Activated CD4-positive, alpha-beta T cell treated with anti-CD3 and anti-CD28 coated beads, Interleukin-2, Interleukin-6, amounts not matched to agents 100 ng/mL and 50 ng/mL, durations not matched to agents 16 hours and 8 hours (primary cell): ENCODE measurements around the gene ANKRD18B.
A peak's percentile ranks its signal among the peaks of the same experiment; 100 is the strongest.
"Not testable (repeated sequence)": the region's sequence is repeated elsewhere in the genome, so short reads cannot be mapped to it uniquely, and the experiment has no call there.

ENCODE experiments used
- DNase-seq: peaks from one replicate; pipeline ENCODE4 v3.0.0-alpha.2; 2020

ANKRD18B gene

GRCh38 chr9:33535541-33535940 is 11.5 kb downstream of the ANKRD18B start:
- no peak for DNase-seq

- not testable (repeated sequence) for DNase-seq
Measured at GRCh38 chr9:33543463-33543862, 19.4 kb downstream of the ANKRD18B start.

GRCh38 chr9:33545715-33546114 is 21.7 kb downstream of the ANKRD18B start:
- not testable (repeated sequence) for DNase-seq

- not testable (repeated sequence) for DNase-seq
Measured at GRCh38 chr9:33548816-33549215, 24.8 kb downstream of the ANKRD18B start.

DNA sequence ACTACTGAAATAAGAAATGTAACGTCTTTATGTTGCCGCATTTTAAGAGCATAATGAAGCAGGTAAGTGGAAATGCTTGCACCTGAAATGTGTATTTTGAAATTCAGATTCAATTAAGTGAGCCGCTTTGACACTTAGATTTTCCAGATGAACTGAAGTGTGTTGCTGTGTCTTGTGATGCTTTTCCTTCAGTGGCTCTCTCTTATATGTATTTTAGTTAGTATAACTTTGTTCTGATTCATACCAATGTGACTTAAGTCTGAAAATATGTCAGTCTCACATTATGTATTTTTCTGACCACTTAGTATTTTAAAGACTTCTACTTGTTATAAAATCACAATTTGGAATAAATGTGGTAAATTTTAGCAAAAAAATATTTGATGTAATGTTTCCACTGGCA is 25.4 kb downstream of the ANKRD18B start:
- DNase-seq = not testable (repeated sequence)

- not testable (repeated sequence) for DNase-seq
Measured at GRCh38 chr9:33551183-33551582, 27.1 kb downstream of the ANKRD18B start.

DNA sequence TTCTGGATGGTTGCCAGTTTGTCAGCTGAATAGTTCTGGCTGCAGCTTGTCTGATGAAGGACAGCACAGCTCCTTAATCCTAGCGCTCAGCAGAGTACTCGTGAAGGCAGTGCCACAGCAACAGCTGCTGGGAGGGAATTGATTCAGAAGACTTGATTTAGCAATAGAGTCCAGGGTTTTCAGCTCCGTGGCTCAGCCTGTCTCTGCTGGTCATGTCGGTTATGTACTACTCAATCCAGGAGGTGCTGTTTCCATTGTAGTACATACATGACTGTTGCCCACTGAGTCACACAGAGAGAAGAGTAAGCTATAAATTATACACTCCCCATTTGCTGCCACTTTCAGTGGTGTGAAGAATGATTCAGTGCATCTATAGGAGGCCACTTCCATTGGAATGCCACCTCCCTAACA is 28.3 kb downstream of the ANKRD18B start:
- DNase-seq = peak; percentile 67

- not testable (repeated sequence) for DNase-seq
Measured at GRCh38 chr9:33560217-33560616, 36.2 kb downstream of the ANKRD18B start.

GRCh38 chr9:33562196-33562595 is 38.1 kb downstream of the ANKRD18B start:
- peak; percentile 53 for DNase-seq

GRCh38 chr9:33567776-33568175 is 43.7 kb downstream of the ANKRD18B start:
- DNase-seq = not testable (repeated sequence)

DNA sequence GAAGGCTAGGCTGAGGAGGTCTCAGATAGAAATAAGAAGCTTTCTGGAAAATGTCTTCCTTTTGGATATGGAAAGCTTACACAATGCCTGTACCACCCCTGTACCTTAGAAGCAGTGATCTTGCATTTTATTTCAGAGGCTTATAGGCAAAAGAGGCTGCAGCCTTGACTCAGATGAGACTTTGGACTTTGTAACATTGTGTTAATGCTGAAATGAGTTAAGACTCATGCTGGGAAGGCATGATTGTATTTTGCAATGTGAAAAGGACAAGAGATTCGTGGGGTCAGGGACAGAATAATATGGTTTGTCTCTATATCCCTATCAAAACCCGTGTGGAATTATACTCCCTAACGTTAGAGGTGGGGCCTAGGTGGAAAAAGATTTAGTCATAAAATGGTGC is 53.7 kb downstream of the ANKRD18B start:
- not testable (repeated sequence) for DNase-seq

GRCh38 chr9:33579996-33580395 is 55.9 kb downstream of the ANKRD18B start:
- not testable (repeated sequence) for DNase-seq

DNA sequence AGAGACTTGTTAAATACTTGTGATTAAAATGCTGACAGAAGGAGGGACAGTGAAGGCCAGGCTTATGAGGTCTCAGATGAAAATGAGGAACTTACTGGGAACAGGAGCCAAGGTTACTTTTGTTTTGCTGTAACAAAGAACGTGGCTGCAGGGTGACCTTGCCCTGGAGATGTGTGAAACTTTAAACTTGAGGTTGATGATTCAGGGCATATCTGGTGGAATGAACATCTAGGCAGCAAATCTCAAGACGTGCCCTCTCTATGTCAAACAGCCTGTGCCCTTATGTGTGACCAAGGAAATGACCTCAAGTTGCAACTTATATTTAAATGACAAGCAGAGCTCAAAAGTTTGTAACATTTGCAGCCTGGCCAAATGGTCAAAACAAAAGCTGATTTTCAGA is 58.6 kb downstream of the ANKRD18B start:
- DNase-seq = not testable (repeated sequence)

DNA sequence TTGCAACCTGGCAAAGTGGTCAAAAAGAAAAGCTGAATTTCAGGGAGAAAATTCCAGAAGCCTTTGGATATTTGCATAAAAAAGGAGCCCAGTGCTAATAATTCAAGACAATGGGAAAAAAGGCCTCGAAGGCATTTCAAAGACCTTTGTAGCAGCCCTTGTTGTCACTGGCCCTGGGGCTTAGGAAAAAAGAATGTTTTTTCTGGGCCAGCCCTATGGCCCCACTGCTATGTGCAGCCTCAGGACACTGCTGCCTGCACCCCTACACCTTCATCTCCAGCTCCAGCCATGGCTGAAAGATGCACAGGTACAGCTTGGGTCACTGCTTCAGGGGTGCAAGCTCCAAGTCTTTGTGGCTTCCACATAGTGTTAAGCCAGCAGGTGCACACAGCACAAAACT is 62.1 kb downstream of the ANKRD18B start:
- not testable (repeated sequence) for DNase-seq

DNA sequence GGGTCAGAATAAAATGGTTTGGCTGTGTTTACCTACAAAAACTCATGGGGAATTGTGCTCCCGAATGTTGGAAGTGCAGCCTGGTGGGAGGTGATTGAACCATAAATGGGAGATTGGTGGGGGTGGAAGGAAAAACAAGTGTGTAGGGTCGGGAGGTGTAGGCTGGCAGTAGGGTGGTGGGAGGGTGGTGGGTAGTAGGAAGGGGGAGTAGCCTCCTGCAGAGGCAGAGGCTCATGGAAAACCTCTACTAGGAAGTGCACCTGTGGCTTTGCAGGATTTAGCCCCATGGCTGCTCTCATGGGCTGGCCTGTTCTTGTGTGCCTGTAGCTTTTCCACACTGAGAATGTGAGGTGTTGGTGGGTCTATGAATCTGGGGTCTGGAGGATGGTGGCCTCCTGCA is 63.7 kb downstream of the ANKRD18B start:
- DNase-seq = not testable (repeated sequence)

DNA sequence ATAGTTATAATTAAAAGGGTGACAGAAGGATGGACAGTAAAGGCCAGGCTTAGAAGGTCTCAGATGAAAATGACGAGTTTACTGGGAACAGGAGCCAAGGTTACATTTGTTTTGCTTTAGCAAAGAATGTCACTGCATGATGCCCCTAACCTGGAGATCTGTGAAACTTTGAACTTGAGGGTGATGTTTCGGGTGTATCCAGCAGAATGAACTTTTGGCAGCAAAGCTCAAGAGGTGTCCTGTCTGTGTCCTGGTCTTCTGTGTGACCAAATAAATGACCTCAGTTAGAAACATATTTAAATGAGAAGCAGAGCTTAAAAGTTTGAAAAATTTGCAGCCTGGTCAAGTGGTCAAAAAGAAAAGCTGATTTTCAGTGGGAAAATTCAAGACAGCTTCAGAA is 64.8 kb downstream of the ANKRD18B start:
- not testable (repeated sequence) for DNase-seq

DNA sequence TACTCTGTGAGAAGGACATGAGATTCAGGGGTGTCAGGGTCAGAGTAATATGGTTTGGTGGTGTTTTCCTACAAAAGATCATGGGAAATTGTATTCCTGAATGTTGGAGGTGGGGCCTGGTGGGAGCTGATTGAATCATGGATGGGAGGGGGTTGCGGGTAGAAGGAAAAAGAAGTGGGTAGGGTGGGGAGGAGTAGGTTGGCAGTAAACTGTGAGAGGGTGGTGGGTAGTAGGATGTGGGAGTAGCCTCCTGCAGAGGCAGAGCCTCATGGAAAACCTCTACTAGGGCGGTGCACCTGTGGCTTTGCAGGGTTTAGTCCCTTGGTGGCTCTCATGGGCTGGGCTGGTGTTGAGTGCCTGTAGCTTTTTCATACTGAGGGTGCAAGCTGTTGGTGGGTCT is 66.8 kb downstream of the ANKRD18B start:
- DNase-seq = not testable (repeated sequence)

GRCh38 chr9:33596974-33597373 is 72.9 kb downstream of the ANKRD18B start:
- not testable (repeated sequence) for DNase-seq

- DNase-seq = not testable (repeated sequence)
Measured at GRCh38 chr9:33597386-33597785, 73.3 kb downstream of the ANKRD18B start.

GRCh38 chr9:33598796-33599379 is 74.8 kb downstream of the ANKRD18B start:
- not testable (repeated sequence) for DNase-seq

DNA sequence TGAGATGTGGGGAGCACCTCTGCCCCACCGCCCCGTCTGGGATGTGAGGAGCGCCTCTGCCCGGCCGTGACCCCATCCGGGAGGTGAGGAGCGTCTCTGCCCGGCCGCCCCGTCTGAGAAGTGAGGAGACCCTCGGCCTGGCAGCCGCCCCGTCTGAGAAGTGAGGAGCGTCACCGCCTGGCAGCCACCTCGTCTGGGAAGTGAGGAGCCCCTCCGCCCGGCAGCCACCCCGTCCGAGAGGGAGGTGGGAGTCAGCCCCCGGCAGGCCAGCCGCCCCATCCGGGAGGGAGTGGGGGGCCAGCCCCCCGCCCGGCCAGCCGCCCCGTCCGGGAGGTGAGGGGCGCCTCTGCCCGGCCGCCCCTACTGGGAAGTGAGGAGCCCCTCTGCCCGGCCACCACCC is 76.9 kb downstream of the ANKRD18B start:
- DNase-seq = not testable (repeated sequence)

- DNase-seq = peak; percentile 13
Measured at GRCh38 chr9:33604249-33604648, 80.2 kb downstream of the ANKRD18B start.

DNA sequence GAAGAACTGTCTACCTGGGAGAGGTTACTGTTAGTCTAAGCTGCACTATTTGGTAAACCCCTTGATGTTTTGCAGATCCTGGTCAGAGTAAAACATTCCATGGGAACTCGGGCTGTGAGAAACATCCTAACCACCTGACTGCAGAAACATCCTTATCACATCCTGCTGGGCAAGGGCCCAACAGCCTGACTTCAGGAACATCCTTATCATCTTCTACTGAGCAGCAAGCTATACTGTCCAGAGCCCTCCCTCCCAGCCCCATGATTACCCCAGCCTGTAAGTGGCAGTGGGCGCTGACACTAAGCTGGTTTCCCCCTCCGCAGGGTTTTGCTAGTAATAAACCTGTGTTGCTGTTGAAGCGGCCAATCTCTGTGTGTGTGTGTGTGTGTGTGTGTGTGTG is 80.9 kb downstream of the ANKRD18B start:
- DNase-seq = not testable (repeated sequence)

DNA sequence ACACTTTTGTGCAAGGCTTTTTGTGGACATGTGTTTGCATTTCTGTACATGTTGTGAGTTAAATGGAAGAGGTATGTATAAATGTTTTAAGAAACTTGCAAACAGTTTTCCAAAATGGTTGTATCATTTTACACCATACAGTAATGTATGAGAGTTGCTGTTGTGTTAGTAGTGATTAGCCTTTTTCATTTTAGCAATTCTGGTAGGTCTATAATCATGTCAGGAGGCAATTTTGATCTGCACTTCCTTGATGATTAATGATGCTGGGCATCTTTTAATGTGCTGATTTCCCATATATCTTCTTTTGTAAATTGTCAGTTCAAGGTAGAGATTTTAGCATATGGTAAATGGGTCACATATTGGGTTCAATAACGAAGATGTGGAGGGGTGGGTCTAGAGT is 87.3 kb downstream of the ANKRD18B start:
- DNase-seq = no peak

- DNase-seq = not testable (repeated sequence)
Measured at GRCh38 chr9:33612410-33612809, 88.4 kb downstream of the ANKRD18B start.
